Keratinocyte (primary cell): ENCODE data around the gene HERC2.

Experiments used
- CTCF ChIP-seq, 3 experiments: IDR thresholded peaks in 1 of 3; conservative IDR thresholded peaks in 1 of 3; optimal IDR thresholded peaks in 1 of 3; 2 replicates in 2 of 3; 3 replicates in 1 of 3; pipeline versions ENCODE3 to v1.5.1; 2011; ENCODE audit warnings: low read length in 3 of 3, mild to moderate bottlenecking in 3 of 3, moderate library complexity in 2 of 3, control low read depth in 1 of 3, inconsistent platforms in 1 of 3; ENCODE audit not compliant: insufficient read depth in 2 of 3; ENCODE audit errors: extremely low read depth in 1 of 3
- EZH2 ChIP-seq: IDR thresholded peaks from one replicate; pipeline ENCODE4 v1.6.1; 2012; ENCODE audit warnings: inconsistent platforms, mild to moderate bottlenecking, low read length, moderate library complexity

- TF ChIP-seq CTCF (optimal IDR thresholded peaks at IDR 0.05 in 1 of 3, IDR thresholded peaks at IDR 0.05 in 1 of 3, conservative IDR thresholded peaks at IDR 0.05 in 1 of 3; ENCODE audit: extremely low read depth in 1 of 3, insufficient read depth in 2 of 3, low read length in 3 of 3) = no peak
- no peak for TF ChIP-seq EZH2
Observed at GRCh38 chr15:28131400-28131799, 190.6 kb downstream of the HERC2 start.
